ENCODE measurements around the gene PRR7.

DNA sequence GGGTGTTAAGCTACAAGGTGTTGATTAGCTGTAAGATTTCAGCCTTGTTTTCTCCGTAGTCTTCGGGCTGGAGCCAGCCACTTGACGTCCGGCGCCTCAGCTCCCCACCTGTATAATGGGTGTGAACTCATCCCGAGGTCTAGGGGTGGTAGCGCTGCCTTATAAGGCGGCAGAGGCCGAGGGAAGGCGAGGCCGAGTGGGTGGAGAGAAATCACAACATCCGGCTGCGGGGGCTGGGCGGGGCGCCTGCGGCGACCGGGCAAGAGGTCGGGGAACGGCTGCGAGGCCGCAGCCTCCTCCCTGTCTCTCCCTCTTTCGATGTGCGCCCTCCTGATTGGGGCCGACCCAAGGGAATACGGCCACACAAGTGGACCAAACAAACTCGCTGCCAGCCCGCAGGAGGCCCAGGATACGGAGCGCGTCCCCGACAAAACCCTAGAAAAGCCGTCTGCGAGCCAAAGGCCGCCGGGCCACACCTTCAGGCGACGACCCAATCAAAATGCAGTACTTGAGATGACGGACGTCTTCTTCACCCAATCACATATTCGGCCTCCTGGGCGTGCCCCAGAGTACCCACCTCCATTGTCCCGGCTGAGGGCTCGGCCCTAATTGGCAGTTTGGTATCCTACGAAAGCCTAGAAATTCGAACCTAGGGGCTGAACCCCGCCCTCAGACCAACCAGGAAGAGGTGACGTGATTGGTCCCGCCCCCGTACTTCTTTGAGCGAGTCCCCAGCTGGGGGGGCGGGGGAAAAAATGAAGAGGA is 20.6 kb upstream of the PRR7 start:
- TF ChIP-seq POLR2A (IDR thresholded peaks at IDR 0.05; ENCODE audit: low read depth, low read length) (peak; percentile 70; the same call in 1 of the 2 replicates), RFX5 (IDR thresholded peaks at IDR 0.05; ENCODE audit: low read depth, low read length) (no peak)
- TF ChIP-seq, protein P1, sequence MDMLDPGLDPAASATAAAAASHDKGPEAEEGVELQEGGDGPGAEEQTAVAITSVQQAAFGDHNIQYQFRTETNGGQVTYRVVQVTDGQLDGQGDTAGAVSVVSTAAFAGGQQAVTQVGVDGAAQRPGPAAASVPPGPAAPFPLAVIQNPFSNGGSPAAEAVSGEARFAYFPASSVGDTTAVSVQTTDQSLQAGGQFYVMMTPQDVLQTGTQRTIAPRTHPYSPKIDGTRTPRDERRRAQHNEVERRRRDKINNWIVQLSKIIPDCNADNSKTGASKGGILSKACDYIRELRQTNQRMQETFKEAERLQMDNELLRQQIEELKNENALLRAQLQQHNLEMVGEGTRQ (IDR thresholded peaks at IDR 0.05; ENCODE audit: low read depth, low read length) = peak; percentile 12; the same call in 1 of the 2 replicates
- TF ChIP-seq, protein P2, sequence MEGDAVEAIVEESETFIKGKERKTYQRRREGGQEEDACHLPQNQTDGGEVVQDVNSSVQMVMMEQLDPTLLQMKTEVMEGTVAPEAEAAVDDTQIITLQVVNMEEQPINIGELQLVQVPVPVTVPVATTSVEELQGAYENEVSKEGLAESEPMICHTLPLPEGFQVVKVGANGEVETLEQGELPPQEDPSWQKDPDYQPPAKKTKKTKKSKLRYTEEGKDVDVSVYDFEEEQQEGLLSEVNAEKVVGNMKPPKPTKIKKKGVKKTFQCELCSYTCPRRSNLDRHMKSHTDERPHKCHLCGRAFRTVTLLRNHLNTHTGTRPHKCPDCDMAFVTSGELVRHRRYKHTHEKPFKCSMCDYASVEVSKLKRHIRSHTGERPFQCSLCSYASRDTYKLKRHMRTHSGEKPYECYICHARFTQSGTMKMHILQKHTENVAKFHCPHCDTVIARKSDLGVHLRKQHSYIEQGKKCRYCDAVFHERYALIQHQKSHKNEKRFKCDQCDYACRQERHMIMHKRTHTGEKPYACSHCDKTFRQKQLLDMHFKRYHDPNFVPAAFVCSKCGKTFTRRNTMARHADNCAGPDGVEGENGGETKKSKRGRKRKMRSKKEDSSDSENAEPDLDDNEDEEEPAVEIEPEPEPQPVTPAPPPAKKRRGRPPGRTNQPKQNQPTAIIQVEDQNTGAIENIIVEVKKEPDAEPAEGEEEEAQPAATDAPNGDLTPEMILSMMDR (conservative IDR thresholded peaks at IDR 0.05; ENCODE audit: low read depth, low read length) = no peak

Data from IMR-90 (cell line).